Esophagus muscularis mucosa (tissue), 3 donors: ENCODE results near the gene CHRNA9.

Experiments
- EP300 ChIP-seq: sonication (generic); formaldehyde crosslinking; IDR thresholded peaks from one replicate; pipeline ENCODE4 v1.6.1; 2017; ENCODE audit warnings: antibody characterized with exemption
- TF ChIP-seq, protein P1 (sequence below), 3 experiments: fragments of 200-600 bp in 2 of 3; fragments of 450-650 bp in 1 of 3; sonication (generic) in 2 of 3; IDR thresholded peaks; one replicate each; pipeline ENCODE4 v1.5.1; 2017 to 2019; ENCODE audit warnings: antibody characterized with exemption in 3 of 3, mild to moderate bottlenecking in 2 of 3, moderate library complexity in 1 of 3

DNA sequence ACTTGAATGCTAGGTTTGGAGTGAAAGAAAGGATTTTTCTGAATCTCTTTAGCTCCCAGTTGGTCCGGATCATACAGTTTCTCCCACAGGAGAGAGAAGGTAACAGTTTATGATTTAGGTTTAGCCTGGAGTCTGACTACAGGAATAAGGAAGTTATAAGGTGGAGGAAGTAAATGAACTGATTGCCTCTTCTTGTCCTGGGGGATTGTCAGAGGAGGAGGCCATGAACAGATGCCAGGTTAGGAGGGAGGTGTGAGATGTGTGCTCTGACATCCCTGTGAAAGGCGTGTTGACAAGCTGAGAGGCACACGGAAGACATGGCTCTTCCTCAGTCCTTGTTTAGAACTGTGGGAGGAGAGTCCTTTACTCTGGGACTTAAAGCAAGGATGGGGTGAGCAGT is 64.4 kb downstream of the CHRNA9 start:
- TF ChIP-seq EP300, result no peak
- TF ChIP-seq, protein P1, sequence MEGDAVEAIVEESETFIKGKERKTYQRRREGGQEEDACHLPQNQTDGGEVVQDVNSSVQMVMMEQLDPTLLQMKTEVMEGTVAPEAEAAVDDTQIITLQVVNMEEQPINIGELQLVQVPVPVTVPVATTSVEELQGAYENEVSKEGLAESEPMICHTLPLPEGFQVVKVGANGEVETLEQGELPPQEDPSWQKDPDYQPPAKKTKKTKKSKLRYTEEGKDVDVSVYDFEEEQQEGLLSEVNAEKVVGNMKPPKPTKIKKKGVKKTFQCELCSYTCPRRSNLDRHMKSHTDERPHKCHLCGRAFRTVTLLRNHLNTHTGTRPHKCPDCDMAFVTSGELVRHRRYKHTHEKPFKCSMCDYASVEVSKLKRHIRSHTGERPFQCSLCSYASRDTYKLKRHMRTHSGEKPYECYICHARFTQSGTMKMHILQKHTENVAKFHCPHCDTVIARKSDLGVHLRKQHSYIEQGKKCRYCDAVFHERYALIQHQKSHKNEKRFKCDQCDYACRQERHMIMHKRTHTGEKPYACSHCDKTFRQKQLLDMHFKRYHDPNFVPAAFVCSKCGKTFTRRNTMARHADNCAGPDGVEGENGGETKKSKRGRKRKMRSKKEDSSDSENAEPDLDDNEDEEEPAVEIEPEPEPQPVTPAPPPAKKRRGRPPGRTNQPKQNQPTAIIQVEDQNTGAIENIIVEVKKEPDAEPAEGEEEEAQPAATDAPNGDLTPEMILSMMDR (IDR thresholded peaks at IDR 0.05), result no peak
